ENCODE data around the gene GALNS. TPM values are rescaled to one million over a fixed set of nuclear protein-coding genes. Genes with fewer than 3 reads are reported as not detected.

The GALNS gene, protein sequence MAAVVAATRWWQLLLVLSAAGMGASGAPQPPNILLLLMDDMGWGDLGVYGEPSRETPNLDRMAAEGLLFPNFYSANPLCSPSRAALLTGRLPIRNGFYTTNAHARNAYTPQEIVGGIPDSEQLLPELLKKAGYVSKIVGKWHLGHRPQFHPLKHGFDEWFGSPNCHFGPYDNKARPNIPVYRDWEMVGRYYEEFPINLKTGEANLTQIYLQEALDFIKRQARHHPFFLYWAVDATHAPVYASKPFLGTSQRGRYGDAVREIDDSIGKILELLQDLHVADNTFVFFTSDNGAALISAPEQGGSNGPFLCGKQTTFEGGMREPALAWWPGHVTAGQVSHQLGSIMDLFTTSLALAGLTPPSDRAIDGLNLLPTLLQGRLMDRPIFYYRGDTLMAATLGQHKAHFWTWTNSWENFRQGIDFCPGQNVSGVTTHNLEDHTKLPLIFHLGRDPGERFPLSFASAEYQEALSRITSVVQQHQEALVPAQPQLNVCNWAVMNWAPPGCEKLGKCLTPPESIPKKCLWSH
- 14.3 and 18.0 TPM in 2 replicates for total RNA-seq

GRCh38 chr16:88856828-88857727, at the start of gene GALNS, which contains the start of gene TRAPPC2L:
Gene GALNS, minus strand, starts transcription at chr16:88856947. Its CDS starts 70 bp downstream, at chr16:88856877.
Gene TRAPPC2L, plus strand, starts transcription at chr16:88857127. Its CDS starts 24 bp downstream, at chr16:88857151.

GRCh38 chr16:88866151-88866920, 9.6 kb upstream of the GALNS start, which contains the start of gene PABPN1L:
Gene PABPN1L, minus strand, starts transcription at chr16:88866660. Its CDS starts 54 bp downstream, at chr16:88866606.

DNA sequence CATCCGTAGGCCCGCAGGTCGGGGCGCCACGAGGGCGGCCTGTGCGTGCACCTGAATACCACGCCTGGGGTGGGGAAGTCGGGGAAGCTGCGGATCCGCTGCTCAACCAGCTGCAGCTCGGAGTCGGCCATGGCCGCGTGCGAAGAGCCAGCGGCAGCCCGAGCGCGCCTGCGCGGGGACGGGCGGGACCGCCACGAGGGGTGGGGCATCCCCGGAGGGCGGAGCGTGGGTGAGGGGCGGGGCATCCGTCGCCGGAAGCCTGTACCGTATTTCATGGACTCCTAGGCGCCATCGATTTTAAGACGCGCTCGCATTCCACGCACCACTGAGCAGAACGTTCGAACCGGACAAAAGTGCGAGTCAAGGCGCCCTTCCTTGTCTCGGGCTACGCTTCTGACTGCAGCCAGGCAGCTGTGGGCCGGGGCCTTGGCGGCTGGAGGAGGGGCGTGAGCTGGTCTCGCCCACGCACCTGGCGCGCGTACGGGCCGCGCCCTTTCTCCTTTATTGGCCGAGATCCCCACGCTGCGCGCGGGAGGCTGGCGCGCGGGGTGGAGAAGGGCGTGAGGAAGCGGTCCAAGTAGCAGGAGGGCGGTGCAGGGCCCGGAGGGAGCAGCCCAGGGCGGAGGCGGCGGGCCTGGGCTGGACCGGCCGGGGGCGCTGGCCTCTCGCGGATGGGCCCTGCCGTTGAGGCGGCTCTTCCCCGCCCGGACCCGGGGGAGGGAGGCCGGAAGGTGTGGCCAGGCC, 44.8 kb downstream of the GALNS start, which contains the start of gene APRT:
TSS of gene APRT (minus strand) at position 160 of the 744 bp plus-strand sequence. CDS start at position 131, 29 bp downstream.

GRCh38 chr16:88803264-88803987, 53.3 kb downstream of the GALNS start, which contains the start of gene CDT1:
Gene CDT1, plus strand, starts transcription at chr16:88803789. Its CDS starts 43 bp downstream, at chr16:88803832.

DNA sequence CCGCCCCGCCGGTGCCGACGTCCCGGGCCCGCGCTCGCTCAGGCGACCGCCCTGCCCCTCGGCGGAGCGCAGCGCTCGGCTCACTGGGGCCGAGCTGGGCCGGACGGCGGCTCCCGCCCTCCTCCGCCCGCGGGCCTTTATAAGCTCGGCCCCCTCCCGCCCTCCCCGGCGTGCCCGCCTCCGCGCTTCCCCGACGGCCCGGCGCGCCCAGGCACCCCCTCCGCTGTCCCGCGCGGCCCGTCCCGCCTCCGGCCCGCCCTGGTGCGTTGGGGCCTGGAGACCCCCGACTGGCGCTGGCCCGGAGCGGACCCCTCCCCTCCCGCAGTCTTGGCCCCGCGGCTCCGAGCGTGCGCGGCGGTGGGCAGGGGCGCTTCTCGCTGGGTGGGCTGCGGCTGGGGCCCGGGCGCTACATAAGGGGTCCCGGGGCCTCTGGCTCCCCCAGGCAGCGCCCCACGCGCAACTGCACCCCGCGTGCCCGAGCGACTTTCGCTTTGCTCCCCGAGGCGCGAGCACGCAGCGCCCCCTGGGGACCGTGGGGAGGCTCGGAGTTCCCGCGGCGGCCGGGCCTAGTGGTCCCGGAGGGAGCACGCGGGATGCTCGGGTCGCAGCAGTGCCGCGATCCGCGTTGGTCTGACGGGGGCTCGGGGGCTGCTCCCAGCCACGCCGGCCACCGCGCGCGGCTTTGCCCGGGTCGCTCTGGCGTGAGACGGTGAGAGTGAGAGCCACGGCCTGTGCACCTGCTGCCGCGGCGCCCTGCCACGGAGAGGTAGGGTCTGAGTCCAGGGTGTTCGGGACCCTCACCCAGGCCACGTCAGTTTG, 71.4 kb downstream of the GALNS start, which contains the start of gene PIEZO1:
TSS of gene PIEZO1 (minus strand) at position 115 of the 819 bp plus-strand sequence. CDS start 256 bp downstream, outside the sequence.

Other genes with a start within 250 kb of the GALNS start
- gene IL17C, start 218.4 kb downstream of the GALNS start, total RNA-seq = 0.09 TPM in 1 of 2 replicates, not detected in the other
- gene CYBA, start 205.9 kb downstream of the GALNS start, total RNA-seq = 192 and 434 TPM in 2 replicates
- gene MVD, start 193.9 kb downstream of the GALNS start, total RNA-seq = 59.0 and 67.1 TPM in 2 replicates
- under 0.01 TPM in 1 of 2 replicates, not detected in the other for gene SNAI3, start 170.4 kb downstream of the GALNS start, total RNA-seq
- 5.7 and 10.2 TPM in 2 replicates for gene RNF166, start 150.5 kb downstream of the GALNS start, total RNA-seq
- gene CTU2, start 150.4 kb downstream of the GALNS start, total RNA-seq = 11.0 and 11.3 TPM in 2 replicates
- gene PIEZO1, start 71.7 kb downstream of the GALNS start, total RNA-seq = 116 and 117 TPM in 2 replicates
- gene CDT1, start 53.2 kb downstream of the GALNS start, total RNA-seq = 1.5 and 1.9 TPM in 2 replicates
- gene APRT, start 45.0 kb downstream of the GALNS start, total RNA-seq = 40.3 and 72.3 TPM in 2 replicates
- gene TRAPPC2L, start 180 bp upstream of the GALNS start, total RNA-seq = 70.5 and 88.1 TPM in 2 replicates
- not detected in 2 replicates for gene PABPN1L, start 9.7 kb upstream of the GALNS start, total RNA-seq
- 0.17 TPM in 1 of 2 replicates, not detected in the other for gene CBFA2T3, start 120.3 kb upstream of the GALNS start, total RNA-seq
- 20.3 and 23.5 TPM in 2 replicates for gene ACSF3, start 236.9 kb upstream of the GALNS start, total RNA-seq